ENCODE results near the gene PSAP. TPM values are rescaled to one million over a fixed set of nuclear protein-coding genes. Genes with fewer than 3 reads are reported as not detected.

The PSAP gene
- total and polyA plus RNA-seq, 4 donors: 255 to 671 (median 472) TPM

GRCh38 chr10:71780156-71780555 is 70.9 kb downstream of the PSAP start (continued):
- no peak for TF ChIP-seq ZBTB33 (IDR thresholded peaks at IDR 0.05)
- TF ChIP-seq HNF4G (IDR thresholded peaks at IDR 0.05): no peak
- TF ChIP-seq EGR1 (IDR thresholded peaks at IDR 0.05; ENCODE audit: low read depth in 2 of 2): no peak
- no peak for TF ChIP-seq RAD21 (IDR thresholded peaks at IDR 0.05)
- TF ChIP-seq HNF4A (conservative IDR thresholded peaks at IDR 0.05): no peak
- TF ChIP-seq YY1 (IDR thresholded peaks at IDR 0.05): no peak
- no peak for TF ChIP-seq FOXA2 (IDR thresholded peaks at IDR 0.05)
- no peak for TF ChIP-seq RXRA (IDR thresholded peaks at IDR 0.05)
- no peak for TF ChIP-seq CTCF (IDR thresholded peaks at IDR 0.05; ENCODE audit: low read depth, low read length, missing input control)
- no peak for TF ChIP-seq MAX (IDR thresholded peaks at IDR 0.05)

GRCh38 chr10:71779641-71780040 is 71.4 kb downstream of the PSAP start:
- 93% methylated on average over 6 of the region's 6 CpGs for WGBS
- no peaks in the 10 kb centered on the region for H3K9me3 ChIP-seq (ENCODE audit: control insufficient read depth in 4 of 4, low read length in 3 of 4)
- no peak for TF ChIP-seq REST (IDR thresholded peaks at IDR 0.05)
- no peak for TF ChIP-seq JUND (IDR thresholded peaks at IDR 0.05)
- no peak for TF ChIP-seq RAD21 (IDR thresholded peaks at IDR 0.05)
- TF ChIP-seq YY1 (IDR thresholded peaks at IDR 0.05): no peak
- no peak for TF ChIP-seq HNF4G (IDR thresholded peaks at IDR 0.05)
- TF ChIP-seq NR2F2 (IDR thresholded peaks at IDR 0.05): no peak
- TF ChIP-seq HNF4A (conservative IDR thresholded peaks at IDR 0.05): no peak
- TF ChIP-seq SP1 (IDR thresholded peaks at IDR 0.05): no peak
- no peak for TF ChIP-seq TAF1 (conservative IDR thresholded peaks at IDR 0.05)
- TF ChIP-seq CTCF (IDR thresholded peaks at IDR 0.05; ENCODE audit: low read depth, low read length, missing input control): no peak
- TF ChIP-seq RXRA (IDR thresholded peaks at IDR 0.05): no peak
- no peak for TF ChIP-seq EGR1 (IDR thresholded peaks at IDR 0.05; ENCODE audit: low read depth in 2 of 2)
- TF ChIP-seq ATF3 (IDR thresholded peaks at IDR 0.05): no peak
- TF ChIP-seq GABPA (IDR thresholded peaks at IDR 0.05 in 1 of 2, conservative IDR thresholded peaks at IDR 0.05 in 1 of 2): no peak
- TF ChIP-seq FOXA2 (IDR thresholded peaks at IDR 0.05): no peak
- no peak for TF ChIP-seq FOXA1 (IDR thresholded peaks at IDR 0.05)
- TF ChIP-seq ZBTB33 (IDR thresholded peaks at IDR 0.05): no peak
- no peak for TF ChIP-seq MAX (IDR thresholded peaks at IDR 0.05)

More at GRCh38 chr10:71779641-71780040, 71.4 kb downstream of the PSAP start:
- Histone ChIP-seq H3K27me3 (ENCODE audit: control insufficient read depth in 4 of 4, insufficient read depth in 4 of 4, low read length in 3 of 4) (no peaks in the 10 kb centered on the region), H3K4me3 (ENCODE audit: low read depth in 1 of 3, low read length in 3 of 3) (no peak overlapping the region), H3K4me1 (ENCODE audit: control insufficient read depth in 4 of 4, insufficient read depth in 4 of 4, low read length in 3 of 4) (peaks cover 0 to 3% (median 0%) of the 10 kb centered on the region in 4 donors), H3K9ac (ENCODE audit: low read depth in 1 of 2, low read length in 2 of 2) (no peak overlapping the region), H3K36me3 (ENCODE audit: control insufficient read depth in 4 of 4, insufficient read depth in 3 of 4, low read depth in 1 of 4, low read length in 3 of 4) (no peaks in the 10 kb centered on the region), H3K27ac (ENCODE audit: low read depth in 1 of 2, low read length in 2 of 2) (no peak overlapping the region)
- no peak for DNase-seq (ENCODE audit: low spot score)

Measured in liver (tissue), 9 donors.